D721Med (cell line): ENCODE results near the gene GALR2.

Source experiments
- DNase-seq: peaks from one replicate; pipeline ENCODE4 v3.0.0; 2011; ENCODE audit warnings: low spot score; ENCODE audit not compliant: insufficient read length
- FAIRE-seq: peaks from 2 replicates; lab custom pipeline; 2011; peaks lifted over from hg19 to GRCh38; lab: Jason Lieb, UNC
- TF ChIP-seq, protein P1 (sequence below): IDR thresholded peaks from 2 replicates; pipeline ENCODE4 v1.5.1; 2012; ENCODE audit warnings: mild to moderate bottlenecking, control low read depth; ENCODE audit not compliant: insufficient read depth; ENCODE audit errors: missing control alignments

The GALR2 gene

DNA sequence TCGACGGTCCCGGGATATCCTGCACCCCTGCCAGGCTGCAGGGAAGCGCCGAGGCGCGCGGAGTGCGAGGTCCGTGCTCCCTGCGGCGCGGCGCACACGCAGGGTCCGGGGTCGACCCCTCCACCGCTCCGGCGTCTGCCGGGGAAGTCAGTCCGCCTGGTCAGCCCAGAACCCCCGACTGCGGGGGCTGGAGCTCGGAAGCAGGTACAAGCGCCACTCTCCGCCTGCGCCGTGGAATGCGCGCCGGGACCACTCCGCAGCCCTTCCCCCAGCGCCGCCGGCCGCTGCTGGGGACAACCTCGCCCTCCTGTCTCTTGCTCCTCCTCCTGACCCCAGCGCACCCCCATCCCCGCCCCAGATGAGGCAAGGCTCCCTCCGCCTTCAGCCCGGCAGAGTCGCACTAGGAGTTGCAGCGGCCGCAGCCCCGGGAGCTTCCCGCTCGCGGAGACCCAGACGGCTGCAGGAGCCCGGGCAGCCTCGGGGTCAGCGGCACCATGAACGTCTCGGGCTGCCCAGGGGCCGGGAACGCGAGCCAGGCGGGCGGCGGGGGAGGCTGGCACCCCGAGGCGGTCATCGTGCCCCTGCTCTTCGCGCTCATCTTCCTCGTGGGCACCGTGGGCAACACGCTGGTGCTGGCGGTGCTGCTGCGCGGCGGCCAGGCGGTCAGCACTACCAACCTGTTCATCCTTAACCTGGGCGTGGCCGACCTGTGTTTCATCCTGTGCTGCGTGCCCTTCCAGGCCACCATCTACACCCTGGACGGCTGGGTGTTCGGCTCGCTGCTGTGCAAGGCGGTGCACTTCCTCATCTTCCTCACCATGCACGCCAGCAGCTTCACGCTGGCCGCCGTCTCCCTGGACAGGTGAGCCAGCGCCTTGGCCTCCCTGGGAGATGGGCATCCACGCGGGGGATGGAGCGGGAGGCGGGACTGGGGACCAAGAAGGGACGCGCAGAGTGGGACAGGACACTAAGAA, at the start of gene GALR2:
Gene GALR2 (plus strand): TSS at position 392 of the 974 bp plus-strand sequence. CDS start 103 bp downstream, at position 495.
- no peak for DNase-seq
- TF ChIP-seq, protein P1, sequence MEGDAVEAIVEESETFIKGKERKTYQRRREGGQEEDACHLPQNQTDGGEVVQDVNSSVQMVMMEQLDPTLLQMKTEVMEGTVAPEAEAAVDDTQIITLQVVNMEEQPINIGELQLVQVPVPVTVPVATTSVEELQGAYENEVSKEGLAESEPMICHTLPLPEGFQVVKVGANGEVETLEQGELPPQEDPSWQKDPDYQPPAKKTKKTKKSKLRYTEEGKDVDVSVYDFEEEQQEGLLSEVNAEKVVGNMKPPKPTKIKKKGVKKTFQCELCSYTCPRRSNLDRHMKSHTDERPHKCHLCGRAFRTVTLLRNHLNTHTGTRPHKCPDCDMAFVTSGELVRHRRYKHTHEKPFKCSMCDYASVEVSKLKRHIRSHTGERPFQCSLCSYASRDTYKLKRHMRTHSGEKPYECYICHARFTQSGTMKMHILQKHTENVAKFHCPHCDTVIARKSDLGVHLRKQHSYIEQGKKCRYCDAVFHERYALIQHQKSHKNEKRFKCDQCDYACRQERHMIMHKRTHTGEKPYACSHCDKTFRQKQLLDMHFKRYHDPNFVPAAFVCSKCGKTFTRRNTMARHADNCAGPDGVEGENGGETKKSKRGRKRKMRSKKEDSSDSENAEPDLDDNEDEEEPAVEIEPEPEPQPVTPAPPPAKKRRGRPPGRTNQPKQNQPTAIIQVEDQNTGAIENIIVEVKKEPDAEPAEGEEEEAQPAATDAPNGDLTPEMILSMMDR, result no peak
- no peak for FAIRE-seq

GRCh38 chr17:76025294-76025693, 49.3 kb upstream of the GALR2 start:
- FAIRE-seq (no peak), DNase-seq (no peak)
- TF ChIP-seq, protein P1, result no peak

- TF ChIP-seq, protein P1, result no peak
- FAIRE-seq, result no peak
Observed at GRCh38 chr17:76026714-76027158, 47.8 kb upstream of the GALR2 start.

GRCh38 chr17:76027159-76027839, 47.3 kb upstream of the GALR2 start, which contains the start of gene EVPL:
EVPL (minus strand) TSS chr17:76027306; CDS start chr17:76027198, 108 bp downstream.
- TF ChIP-seq, protein P1, result no peak
- FAIRE-seq (no peak), DNase-seq (no peak)

More at GRCh38 chr17:76026714-76027158, 47.8 kb upstream of the GALR2 start:
- DNase-seq, result no peak

DNA sequence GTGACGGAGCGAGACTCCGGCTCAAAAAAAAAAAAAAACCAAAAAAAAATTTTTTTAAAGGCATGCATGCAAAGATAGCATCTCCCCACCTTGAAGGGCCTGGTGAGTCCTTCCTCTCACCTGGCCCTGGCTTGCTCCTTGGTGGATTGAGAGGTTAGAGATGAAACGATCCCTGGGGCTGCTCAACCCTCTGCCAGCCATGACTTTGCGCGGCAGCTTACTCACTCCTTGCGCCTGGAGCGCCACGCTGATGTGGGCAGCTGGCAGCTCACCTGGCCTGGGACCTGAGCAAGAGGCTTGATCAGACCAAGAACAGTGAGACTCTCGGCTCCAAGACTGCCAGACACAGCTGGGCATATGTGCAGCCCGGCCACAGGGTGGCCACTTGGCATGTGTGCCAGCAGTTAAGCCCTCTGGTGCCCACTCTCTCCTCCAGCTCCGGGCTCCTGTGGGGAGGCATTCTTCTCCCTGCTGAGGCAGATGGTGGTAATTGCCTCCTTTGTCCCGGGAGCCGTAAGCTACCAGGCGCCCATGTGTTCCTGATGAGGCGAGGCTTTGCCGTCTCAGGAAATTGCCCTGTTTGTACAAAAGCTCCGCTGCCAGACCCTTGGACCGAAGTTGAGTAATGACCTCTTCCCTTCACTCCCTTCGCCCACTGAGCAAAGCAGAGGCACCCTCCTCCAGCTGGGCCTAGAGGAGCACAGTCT, 42.4 kb upstream of the GALR2 start:
- DNase-seq, result no peak
- FAIRE-seq, result no peak
- TF ChIP-seq, protein P1, result no peak

- TF ChIP-seq, protein P1, result no peak
- FAIRE-seq (no peak), DNase-seq (no peak)
Observed at GRCh38 chr17:76032780-76033108, 41.8 kb upstream of the GALR2 start.
